Left ventricle myocardium inferior (tissue), 1 donor: ENCODE results near the gene TANGO2. TPM values are rescaled to one million over a fixed set of nuclear protein-coding genes. Genes with fewer than 3 reads are reported as not detected.
"Not testable (repeated sequence)": the region's sequence is repeated elsewhere in the genome, so short reads cannot be mapped to it uniquely, and the experiment has no call there.

ENCODE experiments used
- DNase-seq: peaks from one replicate; pipeline ENCODE4 v3.0.0-alpha.2; 2020
- H3K27ac ChIP-seq: fragments of 200-600 bp; replicated peaks from 2 replicates; pipeline ENCODE4 v1.8.0; 2021
- H3K27me3 ChIP-seq: fragments of 200-600 bp; 2 replicates; pipeline ENCODE4 v1.8.0; 2021; ENCODE audit warnings: low read depth
- H3K36me3 ChIP-seq: fragments of 200-600 bp; 2 replicates; pipeline ENCODE4 v1.8.0; 2021
- H3K4me1 ChIP-seq: fragments of 200-600 bp; 2 replicates; pipeline ENCODE4 v1.8.0; 2021
- H3K4me3 ChIP-seq: fragments of 200-600 bp; 2 replicates; pipeline ENCODE4 v1.8.0; 2021; ENCODE audit warnings: mild to moderate bottlenecking, moderate library complexity
- H3K9me3 ChIP-seq: fragments of 200-600 bp; replicated peaks from 2 replicates; pipeline ENCODE4 v1.8.0; 2021
- intact Hi-C: fragments of 100-400 bp; cut with micrococcal nuclease; formaldehyde crosslinking; loops from one replicate; pipeline ENCODE4 v1.11.0; 2022
- total RNA-seq: library from RNA; stranded (reverse); fragmentation: NEBNext Ultra II Directional; extraction: Animal tissue kit (Norgen Biotek cat#: 25700); gene quantifications from one replicate; pipeline ENCODE4 v1.2.1, GENCODE V29; 2021
- TF ChIP-seq, protein P1 (sequence below): fragments of 200-600 bp; IDR thresholded peaks from 2 replicates; pipeline ENCODE4 v1.8.0; 2021; ENCODE audit warnings: antibody characterized with exemption, mild to moderate bottlenecking, borderline replicate concordance
- donor health status: DM: no; HTN: yes; CAD: no; lungs with severe emphysema.

The TANGO2 gene
- total RNA-seq, 1 donor from 2014 or later = 71.7 TPM

DNA sequence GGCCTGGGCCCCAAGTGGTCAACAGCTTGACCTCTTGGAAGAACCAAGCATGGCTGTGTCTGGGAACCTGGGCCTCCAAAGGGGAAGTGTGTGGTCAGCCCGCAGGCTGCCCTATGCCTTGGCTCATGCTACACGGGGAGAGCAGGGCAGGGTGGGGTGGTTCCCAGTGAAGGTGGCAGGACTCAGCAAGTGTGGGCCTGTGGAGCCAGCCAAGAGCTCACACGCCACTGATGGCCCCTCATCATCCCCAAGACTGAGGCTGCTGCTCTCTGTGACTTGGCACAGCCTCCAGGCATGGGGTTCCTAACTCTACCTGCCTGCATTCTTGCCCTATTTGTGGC lies 43.2 kb downstream of the TANGO2 start:
- peaks cover 48% of the 10 kb centered on the region for H3K36me3 ChIP-seq
- intact Hi-C loops = no loop called here
- no peaks in the 10 kb centered on the region for H3K9me3 ChIP-seq
- H3K4me1 ChIP-seq = peaks cover 14% of the 10 kb centered on the region
- TF ChIP-seq, protein P1, sequence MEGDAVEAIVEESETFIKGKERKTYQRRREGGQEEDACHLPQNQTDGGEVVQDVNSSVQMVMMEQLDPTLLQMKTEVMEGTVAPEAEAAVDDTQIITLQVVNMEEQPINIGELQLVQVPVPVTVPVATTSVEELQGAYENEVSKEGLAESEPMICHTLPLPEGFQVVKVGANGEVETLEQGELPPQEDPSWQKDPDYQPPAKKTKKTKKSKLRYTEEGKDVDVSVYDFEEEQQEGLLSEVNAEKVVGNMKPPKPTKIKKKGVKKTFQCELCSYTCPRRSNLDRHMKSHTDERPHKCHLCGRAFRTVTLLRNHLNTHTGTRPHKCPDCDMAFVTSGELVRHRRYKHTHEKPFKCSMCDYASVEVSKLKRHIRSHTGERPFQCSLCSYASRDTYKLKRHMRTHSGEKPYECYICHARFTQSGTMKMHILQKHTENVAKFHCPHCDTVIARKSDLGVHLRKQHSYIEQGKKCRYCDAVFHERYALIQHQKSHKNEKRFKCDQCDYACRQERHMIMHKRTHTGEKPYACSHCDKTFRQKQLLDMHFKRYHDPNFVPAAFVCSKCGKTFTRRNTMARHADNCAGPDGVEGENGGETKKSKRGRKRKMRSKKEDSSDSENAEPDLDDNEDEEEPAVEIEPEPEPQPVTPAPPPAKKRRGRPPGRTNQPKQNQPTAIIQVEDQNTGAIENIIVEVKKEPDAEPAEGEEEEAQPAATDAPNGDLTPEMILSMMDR = no peak
- no peaks in the 10 kb centered on the region for H3K27me3 ChIP-seq
- DNase-seq = no peak
- no peak overlapping the region for H3K4me3 ChIP-seq
- no peak overlapping the region for H3K27ac ChIP-seq

DNA sequence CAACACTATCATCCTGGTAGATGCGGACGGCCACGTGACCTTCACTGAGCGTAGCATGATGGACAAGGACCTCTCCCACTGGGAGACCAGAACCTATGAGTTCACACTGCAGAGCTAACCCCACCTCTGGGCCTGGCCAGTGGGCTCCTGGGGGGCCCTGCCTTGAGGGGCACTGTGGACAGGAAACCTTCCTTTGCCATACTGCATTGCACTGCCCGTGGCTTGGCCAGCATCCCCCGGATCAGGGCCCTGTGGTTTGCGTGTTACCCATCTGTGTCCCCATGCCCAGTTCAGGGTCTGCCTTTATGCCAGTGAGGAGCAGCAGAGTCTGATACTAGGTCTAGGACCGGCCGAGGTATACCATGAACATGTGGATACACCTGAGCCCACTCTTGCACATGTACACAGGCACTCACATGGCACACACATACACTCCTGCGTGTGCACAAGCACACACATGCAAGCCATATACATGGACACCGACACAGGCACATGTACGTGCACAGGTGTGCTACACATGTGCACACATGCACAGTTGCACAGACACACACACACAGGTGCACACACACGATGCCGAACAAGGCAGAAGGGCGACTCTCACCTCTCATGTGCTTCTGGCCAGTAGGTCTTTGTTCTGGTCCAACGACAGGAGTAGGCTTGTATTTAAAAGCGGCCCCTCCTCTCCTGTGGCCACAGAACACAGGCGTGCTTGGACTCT lies 43.8 kb downstream of the TANGO2 start:
- intact Hi-C loops = no loop called here
- no peak overlapping the region for H3K27ac ChIP-seq
- peaks cover 48% of the 10 kb centered on the region for H3K36me3 ChIP-seq
- no peaks in the 10 kb centered on the region for H3K9me3 ChIP-seq
- no peak overlapping the region for H3K4me3 ChIP-seq
- no peak for DNase-seq
- TF ChIP-seq, protein P1 = no peak
- no peaks in the 10 kb centered on the region for H3K27me3 ChIP-seq
- peaks cover 14% of the 10 kb centered on the region for H3K4me1 ChIP-seq

DNA sequence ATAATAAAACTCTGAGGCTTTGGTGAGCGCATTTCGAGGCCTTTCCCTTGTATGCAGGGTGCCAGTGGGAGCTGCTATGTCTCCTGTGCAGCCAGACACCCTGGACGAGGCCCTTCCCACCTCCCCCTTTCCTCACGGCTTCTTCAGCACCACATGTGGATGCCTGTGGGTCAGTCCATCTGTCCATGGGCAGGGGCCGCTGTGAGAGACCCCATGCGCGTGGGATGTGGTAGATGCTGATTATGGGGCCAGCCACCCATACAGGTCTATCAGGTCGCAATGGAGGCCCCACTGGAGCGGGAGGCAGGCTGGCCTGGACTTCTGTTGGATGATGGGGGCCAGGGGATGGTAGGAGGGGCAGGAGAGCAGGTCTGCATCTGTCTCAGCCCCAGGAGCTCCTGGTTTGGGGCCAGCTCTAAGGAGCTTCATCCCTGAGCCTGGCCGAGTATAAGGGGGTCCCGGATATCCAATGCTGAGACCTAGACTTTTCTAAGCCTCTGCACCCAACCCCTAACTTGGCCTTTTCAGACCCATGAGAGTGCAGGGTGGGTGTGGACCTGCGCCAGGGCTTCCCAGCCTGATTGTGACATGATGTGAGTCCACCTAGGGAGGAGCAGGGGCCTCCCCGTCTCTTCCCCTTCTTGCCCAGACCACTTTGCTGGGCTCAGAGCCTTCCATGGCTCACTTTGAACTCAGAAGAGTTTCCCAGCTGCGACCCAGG lies 45.1 kb downstream of the TANGO2 start:
- Histone ChIP-seq H3K36me3 (peaks cover 48% of the 10 kb centered on the region), H3K27me3 (no peaks in the 10 kb centered on the region), H3K9me3 (no peaks in the 10 kb centered on the region), H3K27ac (no peak overlapping the region), H3K4me1 (peaks cover 10% of the 10 kb centered on the region), H3K4me3 (no peak overlapping the region)
- intact Hi-C loops = no loop called here
- DNase-seq = no peak
- TF ChIP-seq, protein P1 = no peak

DNA sequence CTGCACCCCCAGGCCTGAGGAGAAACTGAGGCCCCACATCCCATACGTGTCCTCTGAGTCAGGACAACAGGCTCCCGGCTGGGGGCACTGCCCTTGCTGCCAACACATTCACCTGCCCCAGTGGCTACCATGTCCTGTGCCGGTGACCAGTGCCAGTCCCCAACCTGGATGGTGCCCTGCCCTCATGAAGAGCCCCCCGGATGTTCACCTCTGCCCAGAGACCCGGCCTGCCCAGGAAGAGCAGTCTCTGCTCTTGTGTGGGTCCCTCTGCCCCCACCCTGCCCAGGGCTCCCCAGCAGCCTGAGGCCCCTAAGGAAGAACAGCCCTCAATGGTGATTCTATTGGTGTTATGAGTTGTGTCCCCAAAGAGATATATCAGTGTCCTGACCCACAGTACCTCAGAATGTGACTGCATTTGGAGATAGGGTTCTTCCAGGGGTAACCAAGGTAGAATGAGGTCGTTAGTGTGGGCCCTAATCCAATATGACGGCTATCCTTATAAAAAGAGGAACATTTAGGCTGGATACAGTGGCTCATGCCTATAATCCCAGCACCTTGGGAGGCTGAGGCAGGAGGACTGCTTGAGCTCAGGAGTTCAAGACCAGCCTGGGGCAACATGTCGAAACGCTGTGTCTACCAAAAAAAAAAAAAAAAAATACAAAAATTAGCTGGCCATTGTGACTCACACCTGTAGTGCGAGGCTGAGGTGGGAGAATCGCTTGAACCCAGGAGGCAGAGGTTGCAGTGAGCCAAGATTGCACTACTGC lies 45.9 kb downstream of the TANGO2 start:
- Histone ChIP-seq H3K36me3 (peaks cover 40% of the 10 kb centered on the region), H3K4me1 (peaks cover 3% of the 10 kb centered on the region), H3K4me3 (no peak overlapping the region), H3K27ac (no peak overlapping the region), H3K9me3 (no peaks in the 10 kb centered on the region), H3K27me3 (no peaks in the 10 kb centered on the region)
- DNase-seq = no peak
- TF ChIP-seq, protein P1 = no peak
- intact Hi-C loops = no loop called here

DNA sequence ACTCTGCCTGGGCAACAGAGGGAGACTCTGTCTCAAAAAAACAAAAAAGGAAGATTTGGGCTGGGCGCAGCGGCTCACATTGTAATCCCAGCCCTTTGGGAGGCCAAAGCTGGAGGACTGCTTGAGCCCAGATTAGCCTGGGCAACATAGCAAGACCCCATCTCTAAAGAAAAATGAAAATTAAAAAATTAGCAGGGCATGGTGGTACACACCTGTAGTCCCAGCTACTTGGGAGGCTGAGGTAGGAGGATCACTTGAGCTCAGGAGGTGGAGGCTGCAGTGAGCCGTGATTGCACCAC lies 46.4 kb downstream of the TANGO2 start:
- H3K9me3 ChIP-seq, H3K27me3 ChIP-seq, DNase-seq, intact Hi-C loops, H3K27ac ChIP-seq, H3K4me3 ChIP-seq, H3K4me1 ChIP-seq: not testable (repeated sequence)
- H3K36me3 ChIP-seq = peaks cover 35% of the 10 kb centered on the region

DNA sequence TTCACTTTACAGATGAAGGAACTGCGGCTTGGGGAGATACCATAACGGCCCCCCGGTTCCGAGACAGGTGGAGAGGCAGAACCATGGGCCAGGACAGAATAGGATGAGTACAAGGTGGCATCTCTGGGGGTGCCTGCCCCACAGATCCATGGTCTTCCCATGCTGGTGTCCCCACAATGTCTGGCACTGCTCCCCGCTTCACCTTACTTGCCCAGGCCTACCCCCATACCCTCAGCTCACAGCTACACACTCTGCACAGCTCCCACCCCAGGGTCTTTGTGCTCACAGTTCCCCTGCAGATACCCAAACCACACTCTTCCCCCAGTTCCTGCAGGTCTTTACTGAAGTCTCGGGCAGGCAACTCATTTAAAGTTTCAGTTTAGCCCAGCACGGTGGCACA lies 47.7 kb downstream of the TANGO2 start:
- Histone ChIP-seq H3K4me3 (no peak overlapping the region), H3K27me3 (no peaks in the 10 kb centered on the region), H3K27ac (no peak overlapping the region), H3K36me3 (peaks cover 22% of the 10 kb centered on the region), H3K4me1 (no peaks in the 10 kb centered on the region), H3K9me3 (no peaks in the 10 kb centered on the region)
- no peak for DNase-seq
- TF ChIP-seq, protein P1 = no peak
- intact Hi-C loops = no loop called here
